Measurements from ENCODE around the gene TTC23. TPM values are rescaled to one million over a fixed set of nuclear protein-coding genes. Genes with fewer than 3 reads are reported as not detected.

The TTC23 gene
- total and polyA plus RNA-seq, 4 donors: 8.3 to 33.6 (median 20.3) TPM

DNA sequence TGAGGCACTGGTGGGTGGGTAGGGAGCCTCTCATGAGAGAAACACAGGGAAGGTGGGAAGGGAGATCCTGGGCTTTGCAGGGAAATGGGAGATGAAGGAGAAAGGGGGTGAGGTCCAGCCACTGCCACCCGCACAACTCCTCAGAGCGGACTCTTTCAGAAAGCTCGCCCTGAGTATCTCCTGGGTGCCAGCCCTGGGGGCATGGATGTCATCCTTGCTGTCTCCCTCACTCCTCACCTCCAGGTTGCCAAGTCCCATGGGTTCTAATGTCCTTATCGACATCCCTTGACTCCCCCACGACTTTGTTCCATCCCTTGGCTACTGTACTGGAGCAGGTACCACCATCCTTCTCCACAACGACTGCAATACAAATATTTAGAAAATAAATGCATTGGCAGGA is 103.6 kb downstream of the TTC23 start:
- no peaks in the 10 kb centered on the region for H3K27me3 ChIP-seq (ENCODE audit: control insufficient read depth in 1 of 2, insufficient read depth in 2 of 2, low read length in 1 of 2)
- H3K9me3 ChIP-seq (ENCODE audit: control insufficient read depth, low read length): no peaks in the 10 kb centered on the region
- H3K36me3 ChIP-seq (ENCODE audit: control insufficient read depth in 1 of 2, insufficient read depth in 2 of 2, low read length in 1 of 2): no peaks in the 10 kb centered on the region
- H3K4me1 ChIP-seq (ENCODE audit: control insufficient read depth in 1 of 2, insufficient read depth in 2 of 2, low read length in 2 of 2): no peaks in the 10 kb centered on the region
- DNase-seq: no peak
- 70 to 83% methylated on average over 6 of the region's 6 CpGs for WGBS, 2 donors
- no peak overlapping the region for H3K4me3 ChIP-seq (ENCODE audit: low read length in 2 of 2)
- ATAC-seq (ENCODE audit: low FRiP score): no peak
- intact Hi-C loops (cut with DNase I): no loop called here
- no peak overlapping the region for H3K27ac ChIP-seq (ENCODE audit: low read depth in 1 of 2, low read length in 2 of 2)

DNA sequence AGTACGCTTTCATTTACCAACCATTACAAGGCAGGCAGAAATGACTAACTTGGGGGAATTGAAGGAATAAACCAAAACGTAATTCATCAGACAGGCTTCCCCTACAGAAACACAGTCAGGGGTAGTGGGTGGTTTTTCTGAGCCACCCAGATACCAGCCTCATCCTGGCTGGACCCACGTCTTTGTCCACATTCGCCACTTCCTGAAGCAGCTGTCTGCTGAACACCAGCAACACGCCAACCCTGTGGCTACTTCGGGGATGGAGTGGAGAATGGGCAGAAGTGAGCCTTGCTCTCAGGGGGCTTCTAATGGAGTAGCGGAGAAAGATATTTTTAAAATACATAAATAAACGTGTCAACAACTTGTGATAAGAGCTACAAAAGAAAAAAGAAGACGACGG is 104.4 kb downstream of the TTC23 start:
- no peak for DNase-seq
- Histone ChIP-seq H3K27me3 (ENCODE audit: control insufficient read depth in 1 of 2, insufficient read depth in 2 of 2, low read length in 1 of 2) (no peaks in the 10 kb centered on the region), H3K27ac (ENCODE audit: low read depth in 1 of 2, low read length in 2 of 2) (no peak overlapping the region), H3K4me1 (ENCODE audit: control insufficient read depth in 1 of 2, insufficient read depth in 2 of 2, low read length in 2 of 2) (no peaks in the 10 kb centered on the region), H3K9me3 (ENCODE audit: control insufficient read depth, low read length) (no peaks in the 10 kb centered on the region), H3K4me3 (ENCODE audit: low read length in 2 of 2) (no peak overlapping the region), H3K36me3 (ENCODE audit: control insufficient read depth in 1 of 2, insufficient read depth in 2 of 2, low read length in 1 of 2) (no peaks in the 10 kb centered on the region)
- WGBS, 2 donors: 81 to 83% methylated on average over 10 of the region's 10 CpGs
- intact Hi-C loops (cut with DNase I): no loop called here
- no peak for ATAC-seq (ENCODE audit: low FRiP score)

DNA sequence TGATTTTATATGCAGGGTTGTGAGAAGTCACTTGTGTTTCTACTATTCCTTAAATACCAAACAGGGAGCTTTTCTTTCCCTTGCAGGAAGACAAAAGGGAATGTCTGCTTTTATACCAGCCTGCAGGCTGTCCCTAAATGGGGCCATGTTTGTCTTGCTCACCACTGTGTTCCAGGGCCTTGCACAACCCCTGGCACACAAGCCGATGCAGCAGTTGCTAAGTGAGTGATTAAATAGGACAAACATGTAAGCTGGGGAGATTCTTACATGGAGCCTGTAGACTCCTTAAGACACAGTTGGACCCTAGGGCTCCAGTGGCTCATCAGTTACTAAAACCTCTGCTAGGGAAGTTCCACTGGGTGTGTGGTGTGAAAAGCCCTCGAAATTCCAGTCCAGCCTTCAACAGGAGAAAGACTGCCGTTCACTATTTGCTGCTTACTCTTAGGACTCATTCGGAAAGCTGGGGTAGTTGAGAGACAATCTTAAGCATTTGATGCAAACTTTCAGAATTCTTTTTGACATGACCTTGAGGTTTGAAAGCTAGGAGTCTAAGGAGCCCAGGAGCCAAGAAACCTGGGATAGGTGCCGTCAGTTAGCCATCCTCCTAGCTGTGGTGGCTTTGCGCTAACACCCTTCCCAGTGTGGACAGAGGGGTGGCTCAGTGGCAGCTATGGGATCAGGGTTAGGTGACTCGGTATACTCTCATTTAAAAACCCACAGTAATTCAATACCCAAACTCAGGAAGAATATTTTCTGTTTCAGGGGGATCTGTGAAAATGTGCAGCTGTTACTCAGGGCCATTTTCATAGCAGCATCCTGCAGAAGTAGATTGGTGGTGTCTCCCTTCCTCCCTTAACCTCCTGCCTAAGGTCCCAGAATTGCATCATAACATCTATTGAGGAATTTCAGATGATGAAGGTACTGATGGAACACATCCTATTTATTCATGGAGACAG is 105.4 kb downstream of the TTC23 start:
- Histone ChIP-seq H3K36me3 (ENCODE audit: control insufficient read depth in 1 of 2, insufficient read depth in 2 of 2, low read length in 1 of 2) (no peaks in the 10 kb centered on the region), H3K4me1 (ENCODE audit: control insufficient read depth in 1 of 2, insufficient read depth in 2 of 2, low read length in 2 of 2) (no peaks in the 10 kb centered on the region), H3K27me3 (ENCODE audit: control insufficient read depth in 1 of 2, insufficient read depth in 2 of 2, low read length in 1 of 2) (no peaks in the 10 kb centered on the region), H3K4me3 (ENCODE audit: low read length in 2 of 2) (no peak overlapping the region), H3K9me3 (ENCODE audit: control insufficient read depth, low read length) (no peaks in the 10 kb centered on the region), H3K27ac (ENCODE audit: low read depth in 1 of 2, low read length in 2 of 2) (peak overlapping the region; percentile 59 to 95)
- peak; percentile 87 to 90 for DNase-seq
- WGBS, 2 donors: 66 to 72% methylated on average over 7 of the region's 7 CpGs
- peak; percentile 90 for ATAC-seq (ENCODE audit: low FRiP score)
- intact Hi-C loops (cut with DNase I): loop anchor here in 1 of 2 donors (5.0 kb wide), 1 partner anchor 37 kb away; the partner anchor contains the start of gene SYNM

DNA sequence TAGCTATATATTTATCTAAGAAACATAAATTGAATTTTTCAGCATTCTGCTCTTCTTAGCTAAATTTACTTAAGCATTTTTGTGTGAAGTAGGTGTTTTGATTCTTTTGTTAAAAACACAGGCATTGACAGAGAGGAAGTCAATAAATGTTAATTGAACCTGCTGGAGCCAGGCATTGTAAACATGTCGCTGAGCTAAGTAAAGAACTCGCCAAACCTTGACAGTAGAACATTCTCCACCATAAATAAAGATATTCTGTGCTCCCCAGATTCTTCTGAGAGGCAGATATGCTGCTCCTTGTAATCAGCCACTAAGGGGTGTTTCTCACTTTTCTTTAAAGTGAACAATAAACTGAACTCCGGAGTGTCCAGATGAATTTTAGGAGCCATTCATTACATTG is 106.1 kb downstream of the TTC23 start:
- H3K9me3 ChIP-seq (ENCODE audit: control insufficient read depth, low read length): no peaks in the 10 kb centered on the region
- ATAC-seq (ENCODE audit: low FRiP score): no peak

DNA sequence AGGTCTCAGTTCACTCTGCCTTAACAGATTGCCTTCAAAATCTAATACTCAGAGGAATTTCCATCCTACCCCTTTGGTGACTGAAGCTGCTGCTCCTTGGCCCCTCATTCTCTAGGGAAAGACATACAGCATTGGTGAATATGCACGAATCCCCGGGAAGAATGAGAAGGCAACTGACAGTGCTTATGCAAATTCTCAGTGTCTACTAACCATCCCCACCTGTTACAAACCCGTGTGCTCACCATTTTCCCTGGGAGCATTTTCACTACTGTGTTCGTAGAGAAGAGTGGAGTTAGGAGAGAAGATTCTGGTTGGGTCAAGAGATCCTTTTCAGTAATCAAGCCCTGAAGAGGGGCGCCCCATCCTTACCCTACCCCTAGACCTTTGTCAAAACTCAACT is 106.8 kb downstream of the TTC23 start:
- no peaks in the 10 kb centered on the region for H3K27me3 ChIP-seq (ENCODE audit: control insufficient read depth in 1 of 2, insufficient read depth in 2 of 2, low read length in 1 of 2)
- peaks cover 0 to 2% of the 10 kb centered on the region in 2 donors for H3K36me3 ChIP-seq (ENCODE audit: control insufficient read depth in 1 of 2, insufficient read depth in 2 of 2, low read length in 1 of 2)
- DNase-seq (no peak), ATAC-seq (ENCODE audit: low FRiP score) (no peak)
- no peaks in the 10 kb centered on the region for H3K9me3 ChIP-seq (ENCODE audit: control insufficient read depth, low read length)
- intact Hi-C loops (cut with DNase I): loop anchor here in 1 of 2 donors (5.0 kb wide), 1 partner anchor 35 kb away; the partner anchor contains the start of gene SYNM
- peak overlapping the region in 1 of 2 donors; percentile 41 for H3K27ac ChIP-seq (ENCODE audit: low read depth in 1 of 2, low read length in 2 of 2)
- H3K4me1 ChIP-seq (ENCODE audit: control insufficient read depth in 1 of 2, insufficient read depth in 2 of 2, low read length in 2 of 2): no peaks in the 10 kb centered on the region
- WGBS, 2 donors: 73 to 86% methylated on average over 5 of the region's 5 CpGs
- no peak overlapping the region for H3K4me3 ChIP-seq (ENCODE audit: low read length in 2 of 2)

More for the DNA sequence above, 106.1 kb downstream of the TTC23 start:
- WGBS, 2 donors: 40 to 44% methylated on average over 3 of the region's 3 CpGs
- Histone ChIP-seq H3K27me3 (ENCODE audit: control insufficient read depth in 1 of 2, insufficient read depth in 2 of 2, low read length in 1 of 2) (no peaks in the 10 kb centered on the region), H3K4me1 (ENCODE audit: control insufficient read depth in 1 of 2, insufficient read depth in 2 of 2, low read length in 2 of 2) (no peaks in the 10 kb centered on the region), H3K4me3 (ENCODE audit: low read length in 2 of 2) (no peak overlapping the region), H3K36me3 (ENCODE audit: control insufficient read depth in 1 of 2, insufficient read depth in 2 of 2, low read length in 1 of 2) (no peaks in the 10 kb centered on the region), H3K27ac (ENCODE audit: low read depth in 1 of 2, low read length in 2 of 2) (no peak overlapping the region)
- intact Hi-C loops (cut with DNase I): loop anchor here in 1 of 2 donors (5.0 kb wide), 1 partner anchor 36 kb away; the partner anchor contains the start of gene SYNM
- DNase-seq: no peak

DNA sequence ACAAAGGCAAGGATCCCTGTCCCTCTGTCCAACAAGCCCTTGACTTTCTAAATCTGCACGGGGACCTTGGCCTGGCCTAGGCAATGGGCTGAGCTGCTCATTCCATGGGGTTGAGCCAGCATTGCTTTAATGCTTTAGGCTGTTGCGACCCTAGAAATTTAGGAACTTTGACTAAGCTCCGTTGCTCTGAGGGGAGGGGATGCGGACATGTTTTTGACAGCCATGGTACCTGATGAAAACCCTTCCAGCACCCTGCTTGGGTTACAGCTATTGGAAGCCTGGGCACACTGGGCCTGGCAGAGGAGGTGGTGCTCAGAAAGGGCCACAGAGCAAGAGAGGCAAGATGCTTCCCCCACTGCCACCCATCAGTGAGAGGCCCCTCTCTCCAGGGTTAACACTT is 107.4 kb downstream of the TTC23 start:
- intact Hi-C loops (cut with DNase I): loop anchor here in 1 of 2 donors (5.0 kb wide), 1 partner anchor 35 kb away; the partner anchor contains the start of gene SYNM
- H3K9me3 ChIP-seq (ENCODE audit: control insufficient read depth, low read length): no peaks in the 10 kb centered on the region
- 69 to 77% methylated on average over 4 of the region's 4 CpGs for WGBS, 2 donors
- no peak overlapping the region for H3K4me3 ChIP-seq (ENCODE audit: low read length in 2 of 2)
- ATAC-seq (ENCODE audit: low FRiP score) (no peak), DNase-seq (no peak)
- H3K4me1 ChIP-seq (ENCODE audit: control insufficient read depth in 1 of 2, insufficient read depth in 2 of 2, low read length in 2 of 2): no peaks in the 10 kb centered on the region
- peak overlapping the region in 1 of 2 donors; percentile 41 for H3K27ac ChIP-seq (ENCODE audit: low read depth in 1 of 2, low read length in 2 of 2)
- H3K27me3 ChIP-seq (ENCODE audit: control insufficient read depth in 1 of 2, insufficient read depth in 2 of 2, low read length in 1 of 2): no peaks in the 10 kb centered on the region
- H3K36me3 ChIP-seq (ENCODE audit: control insufficient read depth in 1 of 2, insufficient read depth in 2 of 2, low read length in 1 of 2): peaks cover 0 to 5% of the 10 kb centered on the region in 2 donors

DNA sequence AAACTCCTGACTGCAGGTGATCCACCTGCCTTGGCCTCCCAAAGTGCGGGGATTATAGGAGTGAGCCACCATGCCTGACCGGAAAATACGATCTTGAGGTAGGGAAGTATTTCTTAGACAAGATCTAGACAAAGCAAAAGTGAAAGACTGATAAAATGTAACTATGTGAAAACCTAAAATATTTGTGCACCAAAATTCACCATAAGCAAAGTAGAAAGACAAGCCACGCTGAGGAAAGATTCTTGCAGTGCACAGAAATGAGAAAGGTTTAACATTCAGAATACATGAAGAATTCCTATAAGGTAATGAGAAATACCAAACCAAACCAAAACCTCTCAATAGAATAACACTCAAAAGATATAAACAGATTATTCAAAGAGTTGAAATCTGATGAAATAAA is 108.8 kb downstream of the TTC23 start:
- ATAC-seq (ENCODE audit: low FRiP score): no peak
- Histone ChIP-seq H3K4me1 (ENCODE audit: control insufficient read depth in 1 of 2, insufficient read depth in 2 of 2, low read length in 2 of 2) (no peaks in the 10 kb centered on the region), H3K4me3 (ENCODE audit: low read length in 2 of 2) (no peak overlapping the region), H3K9me3 (ENCODE audit: control insufficient read depth, low read length) (no peaks in the 10 kb centered on the region), H3K36me3 (ENCODE audit: control insufficient read depth in 1 of 2, insufficient read depth in 2 of 2, low read length in 1 of 2) (peaks cover 0 to 6% of the 10 kb centered on the region in 2 donors), H3K27me3 (ENCODE audit: control insufficient read depth in 1 of 2, insufficient read depth in 2 of 2, low read length in 1 of 2) (no peaks in the 10 kb centered on the region), H3K27ac (ENCODE audit: low read depth in 1 of 2, low read length in 2 of 2) (no peak overlapping the region)
- intact Hi-C loops (cut with DNase I): loop anchor here in 1 of 2 donors (5.0 kb wide), 1 partner anchor 33 kb away; the partner anchor contains the start of gene SYNM
- WGBS, 2 donors: 97 to 99% methylated on average over 4 of the region's 4 CpGs
- no peak for DNase-seq

DNA sequence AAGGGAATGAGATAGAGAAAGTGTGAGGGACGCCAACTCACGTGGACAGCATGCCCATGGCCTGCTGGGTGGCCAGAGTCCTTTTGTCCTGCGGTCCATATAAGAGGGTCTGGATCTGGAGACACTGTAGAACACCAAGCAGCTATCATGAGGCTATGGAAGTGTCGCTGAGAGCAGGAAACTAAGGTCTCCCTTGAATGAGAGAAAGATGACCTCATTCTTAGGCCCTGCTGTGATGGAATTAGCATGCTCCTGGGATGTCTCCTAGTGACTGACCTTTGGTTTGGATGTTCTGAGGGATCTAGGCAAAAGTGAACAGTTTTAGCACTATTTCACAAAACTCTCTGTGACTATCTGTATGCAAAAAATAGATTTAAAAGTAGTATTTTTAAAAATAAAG is 110.1 kb downstream of the TTC23 start:
- DNase-seq: no peak
- peaks cover 0 to 6% of the 10 kb centered on the region in 2 donors for H3K36me3 ChIP-seq (ENCODE audit: control insufficient read depth in 1 of 2, insufficient read depth in 2 of 2, low read length in 1 of 2)
- H3K27ac ChIP-seq (ENCODE audit: low read depth in 1 of 2, low read length in 2 of 2): peak overlapping the region in 1 of 2 donors; percentile 4
- no peaks in the 10 kb centered on the region for H3K9me3 ChIP-seq (ENCODE audit: control insufficient read depth, low read length)
- no peak overlapping the region for H3K4me3 ChIP-seq (ENCODE audit: low read length in 2 of 2)
- ATAC-seq (ENCODE audit: low FRiP score): no peak
- H3K27me3 ChIP-seq (ENCODE audit: control insufficient read depth in 1 of 2, insufficient read depth in 2 of 2, low read length in 1 of 2): no peaks in the 10 kb centered on the region
- intact Hi-C loops (cut with DNase I): no loop called here
- H3K4me1 ChIP-seq (ENCODE audit: control insufficient read depth in 1 of 2, insufficient read depth in 2 of 2, low read length in 2 of 2): no peaks in the 10 kb centered on the region
- 73 to 75% methylated on average over 4 of the region's 4 CpGs for WGBS, 2 donors

All from aorta (tissue), 5 donors.